GM23248 (cell line): Measurements from ENCODE around the gene IL5. TPM values are rescaled to one million over a fixed set of nuclear protein-coding genes. Genes with fewer than 3 reads are reported as not detected.

ENCODE experiments used
- DNase-seq: peaks from one replicate; pipeline ENCODE4 v3.0.0-alpha.2; 2015
- H2AFZ ChIP-seq: fragments of 200-600 bp; sonication (generic); 2 replicates; pipeline ENCODE4 v1.6.1; 2016; ENCODE audit warnings: antibody characterized with exemption
- H3F3A ChIP-seq: fragments of 200-600 bp; sonication (generic); 2 replicates; pipeline ENCODE4 v1.6.1; 2016; ENCODE audit warnings: mild to moderate bottlenecking, antibody characterized with exemption, mixed run types; ENCODE audit not compliant: insufficient read depth
- H3K27ac ChIP-seq: fragments of 200-600 bp; sonication (generic); 2 replicates; pipeline ENCODE4 v1.5.1; 2016; ENCODE audit warnings: mild to moderate bottlenecking
- H3K27me3 ChIP-seq: fragments of 200-600 bp; sonication (generic); replicated peaks from 2 replicates; pipeline ENCODE4 v1.6.1; 2016; ENCODE audit warnings: mild to moderate bottlenecking; ENCODE audit not compliant: insufficient read depth
- H3K36me3 ChIP-seq: fragments of 200-600 bp; sonication (generic); 2 replicates; pipeline ENCODE4 v1.6.1; 2016; ENCODE audit warnings: low read depth, mild to moderate bottlenecking
- H3K4me1 ChIP-seq: fragments of 200-600 bp; sonication (generic); 2 replicates; pipeline ENCODE4 v1.6.1; 2016; ENCODE audit warnings: mild to moderate bottlenecking; ENCODE audit not compliant: insufficient read depth
- H3K4me2 ChIP-seq: fragments of 200-600 bp; sonication (generic); one replicate; pipeline ENCODE4 v1.6.1; 2016; ENCODE audit warnings: mild to moderate bottlenecking; ENCODE audit not compliant: unreplicated experiment
- H3K4me3 ChIP-seq: fragments of 200-600 bp; sonication (generic); 2 replicates; pipeline ENCODE4 v1.5.1; 2016; ENCODE audit warnings: mild to moderate bottlenecking
- H3K79me2 ChIP-seq: fragments of 200-600 bp; sonication (generic); 2 replicates; pipeline ENCODE4 v1.6.1; 2016; ENCODE audit warnings: mild to moderate bottlenecking; ENCODE audit not compliant: insufficient read depth
- H3K9ac ChIP-seq: fragments of 200-600 bp; sonication (generic); 2 replicates; pipeline ENCODE4 v1.6.1; 2016; ENCODE audit warnings: mild to moderate bottlenecking
- H3K9me2 ChIP-seq: fragments of 200-600 bp; sonication (generic); 2 replicates; pipeline ENCODE4 v1.6.1; 2016; ENCODE audit warnings: mixed run types, mild to moderate bottlenecking, moderate library complexity; ENCODE audit not compliant: insufficient read depth
- H3K9me3 ChIP-seq: fragments of 200-600 bp; sonication (generic); one replicate; pipeline ENCODE4 v1.6.1; 2017; ENCODE audit warnings: low read depth
- H4K20me1 ChIP-seq: fragments of 200-600 bp; sonication (generic); 2 replicates; pipeline ENCODE4 v1.6.0; 2016; ENCODE audit not compliant: insufficient read depth
- EZH2 ChIP-seq: fragments of 200-600 bp; sonication (generic); IDR thresholded peaks from 2 replicates; pipeline ENCODE4 v1.6.1; 2018; ENCODE audit warnings: antibody characterized with exemption, mild to moderate bottlenecking; ENCODE audit not compliant: insufficient read depth, poor library complexity, severe bottlenecking
- EZH2phosphoT487 ChIP-seq: fragments of 200-600 bp; sonication (generic); IDR thresholded peaks from 2 replicates; pipeline ENCODE4 v1.6.1; 2018; ENCODE audit warnings: antibody characterized with exemption, moderate library complexity, mild to moderate bottlenecking, low read depth; ENCODE audit not compliant: insufficient read depth
- WGBS, 2 experiments: methylation state at CpG; one replicate each; pipeline ENCODE4 v1.1.6; 2015 to 2017; ENCODE audit warnings: low lambda C conversion rate in 2 of 2, low coverage in 1 of 2; ENCODE audit errors: missing lambda C conversion rate in 2 of 2; 5-methylcytosine and 5-hydroxymethylcytosine counted together
- in situ Hi-C: fragments of 300-500 bp; cut with MboI; formaldehyde crosslinking; loops from 2 replicates; pipeline ENCODE4 v1.15.0; 2020
- polyA plus RNA-seq: library from polyadenylated mRNA; unstranded; fragments of >200 nt; fragmentation: Nextera tagmentation; extraction: Ambion mirVana; gene quantifications from 2 replicates; pipeline ENCODE4 v1.2.1, GENCODE V29; 2016
- total RNA-seq: library from RNA; depleted of rRNA; stranded (reverse); fragments of >200 nt; shearing (Covaris generic); gene quantifications from 2 replicates; pipeline ENCODE4 v1.2.3, GENCODE V29; 2014

Gene IL5
- total and polyA plus RNA-seq, 2 experiments from 2014 or later: not detected

- TF ChIP-seq EZH2 (no peak), EZH2phosphoT487 (no peak)
- no peaks in the 10 kb centered on the region for H4K20me1 ChIP-seq
- H3K9me2 ChIP-seq: no peaks in the 10 kb centered on the region
- peak; percentile 61 for DNase-seq
- 51 to 54% methylated on average over 6 of the region's 6 CpGs for WGBS, 2 experiments
- no peak overlapping the region for H3K4me2 ChIP-seq
- no peak overlapping the region for H2AFZ ChIP-seq
- peaks cover 27% of the 10 kb centered on the region for H3K4me1 ChIP-seq
- no peaks in the 10 kb centered on the region for H3K79me2 ChIP-seq
- H3K4me3 ChIP-seq: no peak overlapping the region
- H3F3A ChIP-seq: peaks cover 29% of the 10 kb centered on the region
- no peaks in the 10 kb centered on the region for H3K27me3 ChIP-seq
- H3K9ac ChIP-seq: no peak overlapping the region
- in situ Hi-C loops: loop anchor here (10.0 kb wide), 1 partner anchor 116 kb away; no protein-coding TSS in a partner anchor
- H3K27ac ChIP-seq: no peak overlapping the region
- H3K36me3 ChIP-seq: no peaks in the 10 kb centered on the region
- H3K9me3 ChIP-seq: no peaks in the 10 kb centered on the region
Measured at GRCh38 chr5:132500931-132501628, 42.2 kb downstream of the IL5 start.

- DNase-seq: no peak
- Histone ChIP-seq H3K9ac (no peak overlapping the region), H3K9me3 (no peaks in the 10 kb centered on the region), H3F3A (peaks cover 24% of the 10 kb centered on the region), H2AFZ (no peak overlapping the region), H4K20me1 (no peaks in the 10 kb centered on the region), H3K4me1 (peaks cover 24% of the 10 kb centered on the region), H3K79me2 (no peaks in the 10 kb centered on the region), H3K27ac (no peak overlapping the region), H3K4me2 (no peak overlapping the region), H3K36me3 (no peaks in the 10 kb centered on the region), H3K4me3 (no peak overlapping the region), H3K27me3 (no peaks in the 10 kb centered on the region), H3K9me2 (no peaks in the 10 kb centered on the region)
- 96 to 97% methylated on average over 6 of the region's 6 CpGs for WGBS, 2 experiments
- no peak for TF ChIP-seq EZH2phosphoT487
- no peak for TF ChIP-seq EZH2
- in situ Hi-C loops: loop anchor here (10.0 kb wide), 1 partner anchor 116 kb away; no protein-coding TSS in a partner anchor
Measured at GRCh38 chr5:132500244-132500930, 42.9 kb downstream of the IL5 start.

- Histone ChIP-seq H3K27ac (no peak overlapping the region), H3K36me3 (no peaks in the 10 kb centered on the region), H4K20me1 (no peaks in the 10 kb centered on the region), H3K9me3 (no peaks in the 10 kb centered on the region), H2AFZ (no peak overlapping the region), H3K9ac (no peak overlapping the region), H3K4me1 (peaks cover 25% of the 10 kb centered on the region), H3K4me3 (no peak overlapping the region), H3K79me2 (no peaks in the 10 kb centered on the region), H3K4me2 (no peak overlapping the region), H3F3A (peaks cover 22% of the 10 kb centered on the region), H3K27me3 (no peaks in the 10 kb centered on the region), H3K9me2 (no peaks in the 10 kb centered on the region)
- in situ Hi-C loops: loop anchor here (10.0 kb wide), 1 partner anchor 115 kb away; no protein-coding TSS in a partner anchor
- WGBS, 2 experiments: 68% methylated on average over 9 of the region's 9 CpGs
- DNase-seq: no peak
- TF ChIP-seq EZH2phosphoT487 (no peak), EZH2 (no peak)
Measured at GRCh38 chr5:132499440-132500243, 43.7 kb downstream of the IL5 start.

GRCh38 chr5:132498686-132499271 is 44.5 kb downstream of the IL5 start:
- Histone ChIP-seq H3K79me2 (no peaks in the 10 kb centered on the region), H3K9me2 (no peaks in the 10 kb centered on the region), H3K4me2 (no peak overlapping the region), H3F3A (peaks cover 22% of the 10 kb centered on the region), H2AFZ (no peak overlapping the region), H3K36me3 (no peaks in the 10 kb centered on the region), H3K9ac (no peak overlapping the region), H3K27me3 (no peaks in the 10 kb centered on the region), H3K4me1 (peaks cover 25% of the 10 kb centered on the region), H3K27ac (peak overlapping the region; percentile 82), H3K9me3 (no peaks in the 10 kb centered on the region), H3K4me3 (no peak overlapping the region), H4K20me1 (no peaks in the 10 kb centered on the region)
- TF ChIP-seq EZH2 (no peak), EZH2phosphoT487 (no peak)
- in situ Hi-C loops: no loop called here
- 92 to 98% methylated on average over 4 of the region's 4 CpGs for WGBS, 2 experiments
- DNase-seq: no peak
